Middle frontal gyrus (tissue), 1 donor: ENCODE measurements around the gene GC.
"Not testable (repeated sequence)": the region's sequence is repeated elsewhere in the genome, so short reads cannot be mapped to it uniquely, and the experiment has no call there.

Experiments used
- DNase-seq: peaks from one replicate; pipeline ENCODE4 v3.0.0-alpha.2; 2015; ENCODE audit warnings: low spot score; ENCODE audit errors: extremely low spot score

Gene GC, protein sequence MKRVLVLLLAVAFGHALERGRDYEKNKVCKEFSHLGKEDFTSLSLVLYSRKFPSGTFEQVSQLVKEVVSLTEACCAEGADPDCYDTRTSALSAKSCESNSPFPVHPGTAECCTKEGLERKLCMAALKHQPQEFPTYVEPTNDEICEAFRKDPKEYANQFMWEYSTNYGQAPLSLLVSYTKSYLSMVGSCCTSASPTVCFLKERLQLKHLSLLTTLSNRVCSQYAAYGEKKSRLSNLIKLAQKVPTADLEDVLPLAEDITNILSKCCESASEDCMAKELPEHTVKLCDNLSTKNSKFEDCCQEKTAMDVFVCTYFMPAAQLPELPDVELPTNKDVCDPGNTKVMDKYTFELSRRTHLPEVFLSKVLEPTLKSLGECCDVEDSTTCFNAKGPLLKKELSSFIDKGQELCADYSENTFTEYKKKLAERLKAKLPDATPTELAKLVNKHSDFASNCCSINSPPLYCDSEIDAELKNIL

GRCh38 chr4:71783972-71784371 lies at the start of gene GC:
GC (minus strand) TSS chr4:71784079; CDS start chr4:71784018, 61 bp downstream.
- DNase-seq, result no peak

- DNase-seq, result no peak
These were observed 49.5 kb upstream of the GC start for GRCh38 chr4:71833232-71833900.

DNA sequence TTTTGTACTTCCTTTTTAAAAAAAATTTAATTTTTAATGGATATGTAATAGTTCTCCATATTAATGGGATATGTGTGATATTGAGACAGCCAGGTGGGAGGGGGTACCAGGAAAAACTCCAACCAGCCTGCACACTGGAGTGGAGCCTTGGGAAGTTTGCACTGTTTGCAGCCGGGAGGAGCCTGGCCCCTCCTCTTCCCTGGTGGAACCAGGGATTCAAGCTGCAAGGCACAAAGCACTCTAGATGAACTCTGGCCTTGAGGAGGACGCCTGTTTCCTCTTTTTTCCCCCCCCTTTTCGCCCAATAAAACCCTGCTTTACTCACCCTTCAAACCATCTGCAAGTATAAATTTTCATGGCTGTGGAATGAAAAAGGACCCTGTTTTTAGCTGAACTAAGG lies 48.2 kb upstream of the GC start:
- no peak for DNase-seq

DNA sequence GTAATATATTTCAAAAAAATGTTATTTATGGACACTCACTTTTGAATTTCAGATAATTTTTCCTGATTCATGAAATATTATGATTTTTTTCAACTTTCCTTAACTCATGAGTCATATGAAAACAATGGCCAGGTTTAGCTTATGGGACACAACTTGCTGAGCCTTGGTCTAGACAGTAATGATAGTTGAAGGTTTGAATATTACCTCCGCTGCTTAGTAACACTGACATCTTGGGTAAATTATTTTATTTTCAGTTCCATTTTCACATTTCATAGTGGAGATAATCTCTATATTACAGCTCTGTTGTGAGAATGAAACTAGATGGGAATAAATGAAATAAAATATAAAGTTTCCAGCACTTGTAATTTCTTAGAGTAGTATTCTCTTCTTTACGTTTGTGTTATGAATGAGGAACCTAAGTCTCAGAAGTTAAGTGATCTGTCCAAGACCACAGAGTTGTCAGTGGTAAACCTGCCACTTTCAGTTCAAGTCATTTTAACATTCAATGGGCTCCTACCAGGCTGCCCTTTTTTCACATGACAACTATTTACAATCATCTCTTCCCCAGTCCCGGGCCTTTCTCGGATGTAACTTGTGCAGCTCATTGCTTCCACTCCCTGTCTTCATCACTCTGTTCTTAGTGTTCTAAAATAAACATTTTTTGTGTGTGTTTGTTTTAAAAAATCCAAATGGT lies 46.8 kb upstream of the GC start:
- DNase-seq, result no peak

GRCh38 chr4:71828470-71828869 lies 44.6 kb upstream of the GC start:
- DNase-seq, result no peak

- no peak for DNase-seq
These were observed 43.9 kb upstream of the GC start for GRCh38 chr4:71827826-71828225.

GRCh38 chr4:71816676-71817303 lies 32.9 kb upstream of the GC start:
- no peak for DNase-seq

DNA sequence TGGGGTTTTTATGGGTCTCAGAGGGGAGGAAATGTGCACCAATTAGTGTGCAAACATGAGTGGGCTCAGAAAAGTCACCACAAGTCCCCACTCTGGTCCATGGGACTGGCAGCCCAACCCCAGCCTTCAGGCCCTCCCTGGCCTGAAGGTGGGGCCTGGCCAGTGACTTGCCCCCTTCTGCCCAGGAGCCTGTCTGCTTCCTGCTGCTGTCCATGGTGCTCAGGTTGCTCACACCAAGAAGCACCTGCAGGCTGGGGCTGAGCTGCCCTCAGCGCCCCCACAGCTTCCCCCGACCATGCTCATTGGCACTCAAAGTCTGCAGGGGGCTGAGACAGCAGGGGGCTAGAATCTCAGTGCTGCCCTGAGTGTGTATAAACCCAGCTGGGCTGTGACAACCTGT lies 30.6 kb upstream of the GC start:
- no peak for DNase-seq

- DNase-seq, result not testable (repeated sequence)
These were observed 25.9 kb upstream of the GC start for GRCh38 chr4:71809805-71810204.

GRCh38 chr4:71807469-71807868 lies 23.6 kb upstream of the GC start:
- DNase-seq, result no peak

DNA sequence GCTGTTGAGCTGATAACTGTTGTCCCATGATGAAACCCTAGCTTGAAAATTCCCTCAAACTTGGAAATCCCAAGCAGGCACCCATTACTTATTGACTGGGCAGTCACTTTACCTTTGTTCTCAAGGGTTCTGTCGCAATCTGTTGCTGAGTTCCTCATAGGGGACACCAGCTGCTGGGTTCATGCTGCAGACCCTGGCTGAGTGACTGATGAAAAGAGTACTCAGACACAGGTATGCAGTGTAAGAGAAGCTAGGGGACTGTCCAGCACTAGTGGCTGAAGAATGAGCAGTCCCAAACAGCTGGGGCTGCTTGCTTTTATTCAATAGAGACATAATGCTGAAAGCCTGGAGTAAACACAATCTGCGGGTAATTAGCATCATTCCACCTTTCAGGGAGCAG lies 21.4 kb upstream of the GC start:
- DNase-seq, result not testable (repeated sequence)

DNA sequence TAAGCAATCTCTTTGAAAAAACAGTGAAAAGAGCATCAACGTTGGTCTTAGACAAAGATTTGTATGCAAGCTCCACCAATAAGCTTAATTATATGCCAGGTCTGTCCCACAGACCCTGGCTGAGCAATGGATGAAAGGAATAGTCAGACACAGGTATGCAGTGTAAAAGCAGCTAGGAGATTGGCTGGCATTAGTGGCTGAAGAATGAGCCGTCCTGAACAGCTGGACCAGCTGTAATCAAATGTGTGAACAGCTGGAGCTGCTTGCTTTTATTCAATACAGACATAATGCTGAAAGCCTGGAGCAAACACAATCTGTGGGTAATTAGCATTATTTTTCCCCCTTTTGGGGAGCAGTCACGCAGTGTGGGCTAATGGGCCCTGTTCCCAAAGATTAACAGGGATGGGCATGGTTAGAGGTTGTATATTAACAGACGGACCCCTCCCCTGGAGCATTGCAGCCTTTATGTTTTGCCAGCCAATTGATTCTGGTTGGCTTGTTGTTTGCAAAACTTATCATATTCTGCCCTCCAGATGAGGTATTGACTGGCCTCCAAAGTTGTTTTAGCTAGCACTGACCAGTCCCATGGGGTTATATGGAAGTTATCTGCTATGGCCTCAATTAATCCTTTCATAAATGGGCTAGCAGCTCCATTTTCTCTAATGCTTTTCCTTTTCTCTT lies 20.3 kb upstream of the GC start:
- DNase-seq, result not testable (repeated sequence)

- DNase-seq, result peak; percentile 14
These were observed 2.1 kb upstream of the GC start for GRCh38 chr4:71785959-71786358.

- no peak for DNase-seq
These were observed 804 bp upstream of the GC start for GRCh38 chr4:71784569-71785197.

- DNase-seq, result no peak
These were observed 6.0 kb downstream of the GC start for GRCh38 chr4:71777891-71778290.

GRCh38 chr4:71775449-71775848 lies 8.4 kb downstream of the GC start:
- DNase-seq, result no peak

GRCh38 chr4:71774136-71774535 lies 9.7 kb downstream of the GC start:
- DNase-seq, result no peak

GRCh38 chr4:71773004-71773403 lies 10.9 kb downstream of the GC start:
- DNase-seq, result no peak

- DNase-seq, result no peak
These were observed 11.3 kb downstream of the GC start for GRCh38 chr4:71772592-71772991.

DNA sequence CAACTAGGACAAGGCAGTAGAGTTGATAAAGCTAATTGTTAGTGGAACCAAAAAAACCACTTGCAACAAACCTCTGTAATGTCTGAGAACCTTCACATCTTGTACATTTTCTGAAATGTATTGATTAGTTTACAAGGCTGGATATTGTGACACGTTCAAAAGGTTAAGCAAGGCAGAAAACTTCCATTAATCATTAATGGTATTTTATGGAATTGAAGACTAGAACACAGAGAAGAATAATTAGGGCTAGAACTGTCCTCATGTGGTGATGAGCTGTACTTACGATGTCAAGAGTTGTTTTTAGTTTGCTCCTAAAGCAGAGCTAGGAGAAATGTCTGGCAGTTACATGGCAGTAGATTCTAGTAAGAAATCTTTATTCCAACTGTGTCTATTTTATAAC lies 12.3 kb downstream of the GC start:
- DNase-seq, result no peak

GRCh38 chr4:71769434-71769833 lies 14.4 kb downstream of the GC start:
- DNase-seq, result no peak
